Astrocyte (in vitro differentiated cells and primary cell): ENCODE results near the gene GPR26.

Source experiments
- EZH2 ChIP-seq: IDR thresholded peaks from 2 replicates; pipeline ENCODE4 v1.6.1; 2012; ENCODE audit warnings: mild to moderate bottlenecking, low read length, inconsistent platforms; ENCODE audit not compliant: insufficient read depth
- TF ChIP-seq, protein P1 (sequence below): IDR thresholded peaks from 2 replicates; pipeline ENCODE4 v1.5.1; 2011; ENCODE audit warnings: low read depth, mild to moderate bottlenecking, inconsistent platforms, low read length, moderate library complexity; ENCODE audit not compliant: insufficient read depth

GRCh38 chr10:123722351-123722750 lies 56.2 kb downstream of the GPR26 start:
- TF ChIP-seq, protein P1, sequence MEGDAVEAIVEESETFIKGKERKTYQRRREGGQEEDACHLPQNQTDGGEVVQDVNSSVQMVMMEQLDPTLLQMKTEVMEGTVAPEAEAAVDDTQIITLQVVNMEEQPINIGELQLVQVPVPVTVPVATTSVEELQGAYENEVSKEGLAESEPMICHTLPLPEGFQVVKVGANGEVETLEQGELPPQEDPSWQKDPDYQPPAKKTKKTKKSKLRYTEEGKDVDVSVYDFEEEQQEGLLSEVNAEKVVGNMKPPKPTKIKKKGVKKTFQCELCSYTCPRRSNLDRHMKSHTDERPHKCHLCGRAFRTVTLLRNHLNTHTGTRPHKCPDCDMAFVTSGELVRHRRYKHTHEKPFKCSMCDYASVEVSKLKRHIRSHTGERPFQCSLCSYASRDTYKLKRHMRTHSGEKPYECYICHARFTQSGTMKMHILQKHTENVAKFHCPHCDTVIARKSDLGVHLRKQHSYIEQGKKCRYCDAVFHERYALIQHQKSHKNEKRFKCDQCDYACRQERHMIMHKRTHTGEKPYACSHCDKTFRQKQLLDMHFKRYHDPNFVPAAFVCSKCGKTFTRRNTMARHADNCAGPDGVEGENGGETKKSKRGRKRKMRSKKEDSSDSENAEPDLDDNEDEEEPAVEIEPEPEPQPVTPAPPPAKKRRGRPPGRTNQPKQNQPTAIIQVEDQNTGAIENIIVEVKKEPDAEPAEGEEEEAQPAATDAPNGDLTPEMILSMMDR = no peak
- no peak for TF ChIP-seq EZH2
